ENCODE measurements around the gene ZNF710.

DNA sequence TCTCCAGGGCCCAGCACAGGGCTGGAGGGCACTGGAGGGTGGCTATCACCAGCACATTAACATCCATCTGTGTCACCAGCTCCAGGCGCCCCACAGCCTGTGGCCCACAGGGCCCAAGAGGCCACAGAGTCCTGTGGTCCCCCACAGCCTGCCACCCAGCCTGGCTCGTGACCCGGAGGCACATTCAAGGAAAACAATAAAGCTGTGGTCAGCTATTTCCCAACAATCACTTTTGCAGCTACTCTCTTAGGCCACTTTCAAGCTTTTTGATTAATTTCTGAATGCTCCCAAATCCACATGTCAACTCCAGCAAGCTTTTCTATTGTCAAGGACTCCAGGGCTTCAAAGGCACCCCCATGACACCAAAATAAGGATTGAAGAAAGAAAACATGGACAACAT is 84.4 kb downstream of the ZNF710 start:
- TF ChIP-seq POLR2A (IDR thresholded peaks at IDR 0.05), result no peak
- TF ChIP-seq, protein P1, sequence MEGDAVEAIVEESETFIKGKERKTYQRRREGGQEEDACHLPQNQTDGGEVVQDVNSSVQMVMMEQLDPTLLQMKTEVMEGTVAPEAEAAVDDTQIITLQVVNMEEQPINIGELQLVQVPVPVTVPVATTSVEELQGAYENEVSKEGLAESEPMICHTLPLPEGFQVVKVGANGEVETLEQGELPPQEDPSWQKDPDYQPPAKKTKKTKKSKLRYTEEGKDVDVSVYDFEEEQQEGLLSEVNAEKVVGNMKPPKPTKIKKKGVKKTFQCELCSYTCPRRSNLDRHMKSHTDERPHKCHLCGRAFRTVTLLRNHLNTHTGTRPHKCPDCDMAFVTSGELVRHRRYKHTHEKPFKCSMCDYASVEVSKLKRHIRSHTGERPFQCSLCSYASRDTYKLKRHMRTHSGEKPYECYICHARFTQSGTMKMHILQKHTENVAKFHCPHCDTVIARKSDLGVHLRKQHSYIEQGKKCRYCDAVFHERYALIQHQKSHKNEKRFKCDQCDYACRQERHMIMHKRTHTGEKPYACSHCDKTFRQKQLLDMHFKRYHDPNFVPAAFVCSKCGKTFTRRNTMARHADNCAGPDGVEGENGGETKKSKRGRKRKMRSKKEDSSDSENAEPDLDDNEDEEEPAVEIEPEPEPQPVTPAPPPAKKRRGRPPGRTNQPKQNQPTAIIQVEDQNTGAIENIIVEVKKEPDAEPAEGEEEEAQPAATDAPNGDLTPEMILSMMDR (IDR thresholded peaks at IDR 0.05), result no peak
